IMR-90 (cell line): Measurements from ENCODE around the gene ZDHHC8. TPM values are rescaled to one million over a fixed set of nuclear protein-coding genes. Genes with fewer than 3 reads are reported as not detected.

ENCODE experiments used
- ATAC-seq: fragments of 200-7000 bp; cut with Tn5 transposase; 2 replicates; pipeline ENCODE4 v1.9.1; 2020; ENCODE audit warnings: low read depth, mild to moderate bottlenecking, moderate library complexity
- BruUV-seq: library from RNA; stranded (reverse); fragments of 400-500 nt; replicated peaks from 2 replicates; lab custom pipeline; 2021; lab: Mats Ljungman, UMichigan
- CTCF ChIA-PET: fragments of 300-600 bp; formaldehyde crosslinking; extraction: SDS; loops from one replicate; lab custom pipeline; 2021; ENCODE audit warnings: antibody characterized with exemption; lab: Yijun Ruan, JAX
- POLR2A ChIA-PET: fragments of 300-600 bp; sonication (Branson Sonifier 250); formaldehyde crosslinking; loops from one replicate; lab custom pipeline; 2022; ENCODE audit warnings: antibody characterized with exemption; ENCODE audit not compliant: unreplicated experiment; lab: Charles Lee
- DNase-seq: peaks from one replicate; pipeline ENCODE4 v3.0.0; 2013
- H2AFZ ChIP-seq: replicated peaks from 2 replicates; pipeline ENCODE3; 2013; ENCODE audit warnings: low read length, mild to moderate bottlenecking; ENCODE audit not compliant: poor library complexity
- H2AK5ac ChIP-seq: 2 replicates; pipeline ENCODE4 v1.6.1; 2013; ENCODE audit warnings: low read depth, low read length, inconsistent platforms
- H2AK9ac ChIP-seq: replicated peaks from 2 replicates; pipeline ENCODE3; 2013; ENCODE audit warnings: mild to moderate bottlenecking, low read depth, low read length, moderate library complexity; ENCODE audit not compliant: poor library complexity
- H2BK120ac ChIP-seq: 2 replicates; pipeline ENCODE4 v1.6.1; 2013; ENCODE audit warnings: low read depth, low read length, inconsistent platforms
- H2BK15ac ChIP-seq: 3 replicates; pipeline ENCODE4 v1.6.1; 2013; ENCODE audit warnings: low read depth, low read length, inconsistent platforms
- H2BK20ac ChIP-seq: 2 replicates; pipeline ENCODE4 v1.6.1; 2013; ENCODE audit warnings: low read depth, mild to moderate bottlenecking, inconsistent platforms, low read length, moderate library complexity
- H2BK5ac ChIP-seq: 2 replicates; pipeline ENCODE4 v1.6.1; 2013; ENCODE audit warnings: mild to moderate bottlenecking, low read depth, low read length, inconsistent platforms; ENCODE audit not compliant: poor library complexity, severe bottlenecking
- H3K14ac ChIP-seq: replicated peaks from 2 replicates; pipeline ENCODE4 v1.6.1; 2013; ENCODE audit warnings: low read depth, low read length, inconsistent platforms
- H3K18ac ChIP-seq: 2 replicates; pipeline ENCODE4 v1.6.1; 2013; ENCODE audit warnings: low read depth, low read length, control low read depth
- H3K23ac ChIP-seq: 2 replicates; pipeline ENCODE4 v1.6.1; 2013; ENCODE audit warnings: low read depth, low read length, inconsistent platforms
- H3K27ac ChIP-seq: 2 replicates; pipeline ENCODE4 v1.5.1; 2013; ENCODE audit warnings: mild to moderate bottlenecking, control low read depth, low read length; ENCODE audit not compliant: insufficient read depth
- H3K27me3 ChIP-seq: 2 replicates; pipeline ENCODE4 v1.6.1; 2013; ENCODE audit warnings: low read length; ENCODE audit not compliant: control insufficient read depth, insufficient read depth
- H3K36me3 ChIP-seq: 2 replicates; pipeline ENCODE4 v1.6.1; 2013; ENCODE audit warnings: low read length, mixed read lengths; ENCODE audit not compliant: control insufficient read depth, insufficient read depth
- H3K4ac ChIP-seq: 2 replicates; pipeline ENCODE4 v1.6.1; 2013; ENCODE audit warnings: low read depth, low read length, inconsistent platforms
- H3K4me1 ChIP-seq: 2 replicates; pipeline ENCODE4 v1.6.1; 2013; ENCODE audit warnings: low read length, mixed read lengths; ENCODE audit not compliant: control insufficient read depth, insufficient read depth
- H3K4me2 ChIP-seq: 2 replicates; pipeline ENCODE4 v1.6.1; 2013; ENCODE audit warnings: low read depth, mild to moderate bottlenecking, control low read depth, low read length, moderate library complexity
- H3K4me3 ChIP-seq: 2 replicates; pipeline ENCODE4 v1.5.1; 2013; ENCODE audit warnings: low read depth, mild to moderate bottlenecking, control low read depth, low read length, moderate library complexity; ENCODE audit not compliant: insufficient read depth
- H3K56ac ChIP-seq: 2 replicates; pipeline ENCODE4 v1.6.1; 2013; ENCODE audit warnings: low read length, inconsistent platforms; ENCODE audit not compliant: insufficient read depth; ENCODE audit errors: extremely low read depth
- H3K79me1 ChIP-seq, 2 experiments: 2 replicates each; pipeline ENCODE4 v1.6.1; 2013; ENCODE audit warnings: low read length in 2 of 2, inconsistent platforms in 1 of 2, low read depth in 1 of 2
- H3K9ac ChIP-seq: 2 replicates; pipeline ENCODE4 v1.6.1; 2013; ENCODE audit warnings: low read depth, low read length, control low read depth
- H3K9me1 ChIP-seq: 2 replicates; pipeline ENCODE4 v1.6.1; 2013; ENCODE audit warnings: low read length, inconsistent platforms; ENCODE audit not compliant: insufficient read depth
- H3K9me3 ChIP-seq: 2 replicates; pipeline ENCODE4 v1.6.1; 2013; ENCODE audit warnings: low read length; ENCODE audit not compliant: control insufficient read depth, insufficient read depth
- H4K20me1 ChIP-seq: 2 replicates; pipeline ENCODE4 v1.6.1; 2013; ENCODE audit warnings: low read length, inconsistent platforms; ENCODE audit not compliant: insufficient read depth
- H4K5ac ChIP-seq: 2 replicates; pipeline ENCODE4 v1.6.1; 2013; ENCODE audit warnings: mild to moderate bottlenecking, low read depth, low read length, control low read depth
- H4K8ac ChIP-seq, 2 experiments: 2 replicates each; pipeline ENCODE4 v1.6.1; 2013; ENCODE audit warnings: low read depth in 2 of 2, low read length in 2 of 2, control low read depth in 1 of 2, inconsistent platforms in 1 of 2
- H4K91ac ChIP-seq: 2 replicates; pipeline ENCODE4 v1.6.1; 2013; ENCODE audit warnings: low read depth, low read length, inconsistent platforms; ENCODE audit not compliant: insufficient read depth
- CEBPB ChIP-seq: IDR thresholded peaks from 2 replicates; pipeline ENCODE4 v1.6.1; 2012; ENCODE audit warnings: low read depth, low read length, improper control_type of control experiment
- CTCF ChIP-seq: conservative IDR thresholded peaks from 2 replicates; pipeline ENCODE4 v1.5.1; 2012; ENCODE audit warnings: mild to moderate bottlenecking, low read depth, low read length, improper control_type of control experiment
- ELK1 ChIP-seq: fragments of 150-350 bp; IDR thresholded peaks from 2 replicates; pipeline ENCODE4 v1.6.1; 2016; ENCODE audit warnings: low read depth, mild to moderate bottlenecking, low read length, moderate library complexity, borderline replicate concordance
- FOS ChIP-seq: fragments of 150-350 bp; IDR thresholded peaks from 2 replicates; pipeline ENCODE4 v1.6.1; 2016; ENCODE audit warnings: low read depth, low read length
- MAFK ChIP-seq: IDR thresholded peaks from 2 replicates; pipeline ENCODE4 v1.6.1; 2012; ENCODE audit warnings: low read depth, low read length, improper control_type of control experiment
- MAZ ChIP-seq: IDR thresholded peaks from 2 replicates; pipeline ENCODE4 v1.6.1; 2012; ENCODE audit warnings: low read depth, mild to moderate bottlenecking, low read length, improper control_type of control experiment, moderate library complexity, borderline replicate concordance
- MXI1 ChIP-seq: IDR thresholded peaks from 2 replicates; pipeline ENCODE4 v1.6.1; 2012; ENCODE audit warnings: low read depth, mild to moderate bottlenecking, low read length, moderate library complexity, borderline replicate concordance
- NFE2L2 ChIP-seq: fragments of 150-350 bp; IDR thresholded peaks from 2 replicates; pipeline ENCODE4 v1.6.1; 2016; ENCODE audit warnings: low read depth, mild to moderate bottlenecking, low read length
- POLR2A ChIP-seq: IDR thresholded peaks from 2 replicates; pipeline ENCODE4 v1.6.1; 2012; ENCODE audit warnings: mild to moderate bottlenecking, low read depth, low read length
- RCOR1 ChIP-seq: IDR thresholded peaks from 2 replicates; pipeline ENCODE4 v1.6.1; 2012; ENCODE audit warnings: mild to moderate bottlenecking, low read length, improper control_type of control experiment; ENCODE audit not compliant: insufficient replicate concordance
- RFX5 ChIP-seq: IDR thresholded peaks from 2 replicates; pipeline ENCODE4 v1.8.0; 2012; ENCODE audit warnings: low read depth, mild to moderate bottlenecking, low read length, moderate library complexity
- SMC3 ChIP-seq: fragments of 150-350 bp; IDR thresholded peaks from 2 replicates; pipeline ENCODE4 v1.6.1; 2016; ENCODE audit warnings: low read depth, mild to moderate bottlenecking, antibody characterized with exemption, low read length, moderate library complexity
- USF2 ChIP-seq: fragments of 150-350 bp; IDR thresholded peaks from 2 replicates; pipeline ENCODE4 v1.6.1; 2017; ENCODE audit warnings: mild to moderate bottlenecking, antibody characterized with exemption, low read length, low read depth
- WGBS, 2 experiments: methylation state at CpG; one replicate each; pipeline versions ENCODE4 v1.1.5 to v1.1.7; 2013; ENCODE audit warnings: missing lambda C conversion rate in 2 of 2; ENCODE audit not compliant: insufficient read length in 1 of 2; ENCODE audit errors: extremely low coverage in 2 of 2; 5-methylcytosine and 5-hydroxymethylcytosine counted together
- dilution Hi-C: fragments of 300-500 bp; cut with HindIII; formaldehyde crosslinking; loops from one replicate; pipeline ENCODE4 v1.14.3; 2018; ENCODE audit warnings: low sequenced_read_pairs; ENCODE audit not compliant: unreplicated experiment
- in situ Hi-C: fragments of 300-500 bp; cut with MboI; formaldehyde crosslinking; loops from 3 replicates; pipeline ENCODE4 v1.14.3; 2019; ENCODE audit warnings: low sequenced_read_pairs, inconsistent platforms, mixed read lengths
- intact Hi-C: fragments of 100-400 bp; cut with micrococcal nuclease; formaldehyde crosslinking; loops from 2 replicates; pipeline ENCODE4 v1.10.0; 2022
- polyA plus RNA-seq, 3 experiments: library from polyadenylated mRNA; depleted of rRNA; stranded (reverse); fragments of >200 nt; gene quantifications; 2 replicates each; pipeline ENCODE4 v1.2.3, GENCODE V29; 2012; ENCODE audit warnings: low replicate concordance in 1 of 3
- total RNA-seq: library from RNA; depleted of rRNA; stranded (reverse); fragments of >200 nt; gene quantifications from 2 replicates; pipeline ENCODE4 v1.2.3, GENCODE V29; 2012

Gene ZDHHC8
- total and polyA plus RNA-seq, 2 of the 4 experiments (the other 2 are of a cell fraction) = 2.5 to 72.6 TPM

- no peak overlapping the region for H3K23ac ChIP-seq
- H2BK5ac ChIP-seq = no peak overlapping the region
- H3K27ac ChIP-seq = no peak overlapping the region
- H2BK20ac ChIP-seq = no peak overlapping the region
- H3K4ac ChIP-seq = no peak overlapping the region
- H3K18ac ChIP-seq = no peak overlapping the region
- no peak for TF ChIP-seq RCOR1
- no peak for TF ChIP-seq USF2
- no peak for TF ChIP-seq SMC3
- no peak for TF ChIP-seq CTCF
- TF ChIP-seq FOS = no peak
- no peak for TF ChIP-seq NFE2L2
- no peak for TF ChIP-seq RFX5
- TF ChIP-seq POLR2A = no peak
- no peak for TF ChIP-seq MXI1
- no peak for TF ChIP-seq MAFK
- no peak for TF ChIP-seq MAZ
- TF ChIP-seq CEBPB = no peak
- no peak for TF ChIP-seq ELK1
- in situ Hi-C loops (no loop called here), dilution Hi-C loops (no loop called here), intact Hi-C loops (no loop called here)
- no peak overlapping the region for H2BK120ac ChIP-seq
- H3K56ac ChIP-seq = no peak overlapping the region
- no peak overlapping the region for H4K8ac ChIP-seq
- H3K9ac ChIP-seq = no peak overlapping the region
- ATAC-seq (no peak), DNase-seq (no peak)
- H3K27me3 ChIP-seq = no peaks in the 10 kb centered on the region
- ChIA-PET CTCF (no interaction called here), POLR2A (no interaction called here)
- no peak overlapping the region for H4K5ac ChIP-seq
- H3K36me3 ChIP-seq = peaks cover 20% of the 10 kb centered on the region; the same call in 1 of the 2 replicates
- no peaks in the 10 kb centered on the region for H3K9me3 ChIP-seq
- peaks cover 16% of the 10 kb centered on the region for H3K4me1 ChIP-seq
- H2AFZ ChIP-seq = no peak overlapping the region
- H2AK9ac ChIP-seq = no peak overlapping the region
- no peak overlapping the region for H3K4me3 ChIP-seq
- peaks cover 11% of the 10 kb centered on the region; the same call in 1 of the 2 replicates for H3K9me1 ChIP-seq
- no peak overlapping the region for H3K4me2 ChIP-seq
- H3K79me1 ChIP-seq = peaks cover 9 to 44% of the 10 kb centered on the region in 2 experiments; a peak in 3 of 4 replicates
- no peak overlapping the region for H2BK15ac ChIP-seq
- BruUV-seq = no TSS peak
- no peak overlapping the region for H3K14ac ChIP-seq
- H2AK5ac ChIP-seq = no peak overlapping the region
- H4K20me1 ChIP-seq = peaks cover 26% of the 10 kb centered on the region
- no peak overlapping the region for H4K91ac ChIP-seq
- WGBS, 2 experiments = 93% methylated on average over 12 of the region's 19 CpGs; no CpG with 5 or more reads in 1 of the 2 experiments
Observed at GRCh38 chr22:20143883-20144665, 12.5 kb downstream of the ZDHHC8 start.
